HepG2 (cell line): ENCODE results near the gene MAGED2. TPM values are rescaled to one million over a fixed set of nuclear protein-coding genes. Genes with fewer than 3 reads are reported as not detected.
"Not testable (repeated sequence)": the region's sequence is repeated elsewhere in the genome, so short reads cannot be mapped to it uniquely, and the experiment has no call there.

ENCODE experiments used
- ATAC-seq: fragments of 200-7000 bp; cut with Tn5 transposase; 3 replicates; pipeline ENCODE4 v1.9.1; 2020; ENCODE audit warnings: mild to moderate bottlenecking, moderate library complexity
- BruUV-seq: library from RNA; stranded (reverse); fragments of 400-500 nt; replicated peaks from 2 replicates; lab custom pipeline; 2021; lab: Mats Ljungman, UMichigan
- CTCF ChIA-PET: fragments of 300-600 bp; formaldehyde crosslinking; extraction: SDS; loops from one replicate; lab custom pipeline; 2021; ENCODE audit warnings: low total read pairs, inconsistent platforms, low intra/inter-chr PET ratio; lab: Yijun Ruan, JAX
- POLR2A ChIA-PET: fragments of 350-600 bp; sonication (Branson Sonifier 250); formaldehyde crosslinking; loops from one replicate; lab custom pipeline; 2020; ENCODE audit warnings: antibody characterized with exemption, inconsistent platforms; lab: Yijun Ruan, JAX
- DNase-seq: peaks from one replicate; pipeline ENCODE4 v3.0.0-alpha.2; 2015; ENCODE audit warnings: low spot score
- FAIRE-seq: peaks from 3 replicates; lab custom pipeline; 2011; peaks lifted over from hg19 to GRCh38; lab: Jason Lieb, UNC
- H2AFZ ChIP-seq: one replicate; pipeline ENCODE4 v1.6.1; 2011; ENCODE audit warnings: low read length, inconsistent platforms
- H3K27ac ChIP-seq: fragments of 300-600 bp; 3 replicates; pipeline ENCODE4 v1.8.0; 2011; ENCODE audit warnings: mixed run types, mild to moderate bottlenecking, mixed read lengths, low read length, inconsistent platforms; ENCODE audit not compliant: insufficient read depth; ENCODE audit errors: extremely low read length
- H3K27me3 ChIP-seq, 2 experiments: fragments of 200-600 bp in 1 of 2; 2 replicates in 1 of 2; 3 replicates in 1 of 2; pipeline versions ENCODE4 v1.6.0 to v1.8.0; 2011; ENCODE audit warnings: low read length in 2 of 2, mild to moderate bottlenecking in 2 of 2, moderate library complexity in 2 of 2, inconsistent platforms in 1 of 2; ENCODE audit not compliant: insufficient read depth in 2 of 2, control insufficient read depth in 1 of 2
- H3K36me3 ChIP-seq, 2 experiments: fragments of 200-600 bp in 1 of 2; replicated peaks in 1 of 2; 2 replicates in 1 of 2; 3 replicates in 1 of 2; pipeline versions ENCODE4 v1.5.1 to v1.8.0; 2011; ENCODE audit warnings: low read length in 2 of 2, inconsistent platforms in 1 of 2; ENCODE audit not compliant: insufficient read depth in 2 of 2, control insufficient read depth in 1 of 2
- H3K4me1 ChIP-seq: 2 replicates; pipeline ENCODE4 v1.5.1; 2012; ENCODE audit warnings: low read length, inconsistent platforms; ENCODE audit not compliant: insufficient read depth
- H3K4me2 ChIP-seq: 2 replicates; pipeline ENCODE4 v1.6.0; 2011; ENCODE audit warnings: low read depth, low read length, inconsistent platforms
- H3K4me3 ChIP-seq, 3 experiments: fragments of 200-600 bp in 1 of 3; sonication (generic), shearing (Covaris generic) in 1 of 3; replicated peaks in 1 of 3; 2 replicates each; pipeline ENCODE4 v1.5.1; 2011 to 2016; ENCODE audit warnings: low read length in 3 of 3, inconsistent platforms in 2 of 3, low read depth in 2 of 3, mild to moderate bottlenecking in 2 of 3, control low read depth in 1 of 3, mixed read lengths in 1 of 3; ENCODE audit not compliant: insufficient read depth in 1 of 3
- H3K79me2 ChIP-seq: one replicate; pipeline ENCODE4 v1.6.1; 2011; ENCODE audit warnings: low read length, inconsistent platforms; ENCODE audit not compliant: insufficient read depth
- H3K9ac ChIP-seq: 2 replicates; pipeline ENCODE4 v1.6.0; 2011; ENCODE audit warnings: mild to moderate bottlenecking, low read depth, low read length, inconsistent platforms; ENCODE audit not compliant: insufficient read depth
- H3K9me3 ChIP-seq: 2 replicates; pipeline ENCODE4 v1.5.1; 2012; ENCODE audit warnings: mild to moderate bottlenecking, low read length
- H4K20me1 ChIP-seq: 2 replicates; pipeline ENCODE4 v1.6.0; 2011; ENCODE audit warnings: inconsistent platforms, mild to moderate bottlenecking, low read length, moderate library complexity; ENCODE audit not compliant: insufficient read depth
- ATRX ChIP-seq: sonication (generic); formaldehyde crosslinking; IDR thresholded peaks from 2 replicates; pipeline ENCODE4 v1.4.0; 2020; ENCODE audit warnings: missing genetic modification reagents, borderline replicate concordance
- CREM ChIP-seq, 2 experiments: sonication (generic) in 1 of 2; formaldehyde crosslinking in 1 of 2; IDR thresholded peaks; 2 replicates each; pipeline versions ENCODE4 v1.4.0 to v1.6.1; 2016 to 2020; ENCODE audit warnings: antibody characterized with exemption in 1 of 2, mild to moderate bottlenecking in 1 of 2, missing genetic modification reagents in 1 of 2
- DNMT1 ChIP-seq: sonication (generic); formaldehyde crosslinking; IDR thresholded peaks from 2 replicates; pipeline ENCODE4 v1.5.1; 2020; ENCODE audit warnings: mild to moderate bottlenecking, missing genetic modification reagents
- EHMT2 ChIP-seq: fragments of 200-600 bp; sonication (generic); IDR thresholded peaks from 2 replicates; pipeline ENCODE4 v1.7.0; 2017; ENCODE audit warnings: antibody characterized with exemption, low read depth, low read length, borderline replicate concordance
- MXI1 ChIP-seq: IDR thresholded peaks from 3 replicates; pipeline ENCODE4 v1.6.1; 2012; ENCODE audit warnings: low read depth, low read length, inconsistent platforms, borderline replicate concordance
- TGIF2 ChIP-seq: IDR thresholded peaks from 2 replicates; pipeline ENCODE4 v1.6.1; 2016; ENCODE audit warnings: control low read depth, missing compliant biosample characterization
- ZBTB25 ChIP-seq: IDR thresholded peaks from 2 replicates; pipeline ENCODE4 v1.6.1; 2018; ENCODE audit warnings: missing genetic modification reagents
- ZFP1 ChIP-seq: IDR thresholded peaks from 2 replicates; pipeline ENCODE4 v1.6.1; 2016
- ZNF251 ChIP-seq: sonication (generic); formaldehyde crosslinking; IDR thresholded peaks from 2 replicates; pipeline ENCODE4 v1.9.0; 2021; ENCODE audit warnings: mild to moderate bottlenecking, missing genetic modification reagents
- ZSCAN30 ChIP-seq: sonication (generic); formaldehyde crosslinking; IDR thresholded peaks from 2 replicates; pipeline ENCODE4 v1.5.0; 2020; ENCODE audit warnings: mild to moderate bottlenecking, missing genetic modification reagents
- WGBS: methylation state at CpG from one replicate; pipeline ENCODE4 v1.1.6; 2017; ENCODE audit warnings: low lambda C conversion rate; 5-methylcytosine and 5-hydroxymethylcytosine counted together
- in situ Hi-C: cut with HindIII; loops from 2 replicates; pipeline ENCODE4 v1.10.0; 2017; ENCODE audit warnings: low pct_unique_long_range_greater_than_20kb; ENCODE audit not compliant: extremely low pct_ligation_motif_present
- intact Hi-C: fragments of 100-400 bp; cut with micrococcal nuclease; formaldehyde crosslinking; loops from one replicate; pipeline ENCODE4 v1.10.0; 2022; ENCODE audit not compliant: unreplicated experiment
- polyA plus RNA-seq, 8 experiments: library from polyadenylated mRNA; depleted of rRNA in 3 of 8; stranded (reverse) in 7 of 8; unstranded in 1 of 8; fragments of >200 nt; fragmentation: Illumina TruSeq in 4 of 8; extraction: Trizol in 4 of 8; gene quantifications; 2 replicates each; pipeline versions ENCODE4 v1.2.1 to v1.2.3, GENCODE V29; 2011 to 2016; ENCODE audit warnings: low read depth in 4 of 8, missing spikeins in 1 of 8, mixed read lengths in 1 of 8; ENCODE audit not compliant: insufficient read depth in 1 of 8
- total RNA-seq, 5 experiments: library from RNA; depleted of rRNA; stranded (reverse); fragments of >200 nt; fragmentation: Illumina TruSeq; extraction: Trizol; gene quantifications; 2 replicates each; pipeline ENCODE4 v1.2.3, GENCODE V29; 2016; ENCODE audit warnings: low read depth in 1 of 5

MAGED2 gene
- total and polyA plus RNA-seq, 2 of the 13 experiments (the other 11 are each of a cell fraction or from before 2014, with no cell fraction given), result 142 to 153 TPM

- 26% methylated on average over 4 of the region's 4 CpGs for WGBS
- Histone ChIP-seq H3K27me3 (no peaks in the 10 kb centered on the region), H4K20me1 (no peaks in the 10 kb centered on the region), H3K36me3 (no peaks in the 10 kb centered on the region), H3K9me3 (no peaks in the 10 kb centered on the region), H3K79me2 (no peaks in the 10 kb centered on the region), H3K4me1 (no peaks in the 10 kb centered on the region), H3K4me3 (no peak overlapping the region), H3K9ac (no peak overlapping the region), H3K4me2 (no peak overlapping the region), H3K27ac (no peak overlapping the region), H2AFZ (no peak overlapping the region)
- BruUV-seq, result no TSS peak
- POLR2A ChIA-PET, result no interaction called here
- ATAC-seq (no peak), DNase-seq (no peak), FAIRE-seq (no peak)
- in situ Hi-C loops, result no loop called here
- TF ChIP-seq EHMT2 (no peak), MXI1 (no peak), ZNF251 (no peak), ZBTB25 (CRISPR knock-in tag) (no peak)
- intact Hi-C loops, result loop anchor here (5.0 kb wide), 1 partner anchor 231 kb away; no protein-coding TSS in a partner anchor
- CTCF ChIA-PET, result interaction anchor here (1.8 kb wide), 1 partner anchor 231 kb away, joined by 6 read pairs; no protein-coding TSS in a partner anchor
Observed at GRCh38 chrX:54826598-54826997, 19.1 kb downstream of the MAGED2 start.

GRCh38 chrX:54838583-54838982 is 31.0 kb downstream of the MAGED2 start:
- TF ChIP-seq CREM (IDR thresholded peaks at IDR 0.05) (no peak), CREM (CRISPR knock-in tag; IDR thresholded peaks at IDR 0.05) (no peak), DNMT1 (CRISPR knock-in tag) (no peak), ZFP1 (no peak), TGIF2 (CRISPR knock-in tag) (no peak), ATRX (CRISPR knock-in tag) (no peak), ZSCAN30 (CRISPR knock-in tag) (no peak)
- WGBS, result no CpG with 5 or more reads among the region's 3 CpGs
- intact Hi-C loops, result no loop called here
- Histone ChIP-seq H3K4me1 (no peaks in the 10 kb centered on the region), H3K79me2 (no peaks in the 10 kb centered on the region), H3K27ac (no peak overlapping the region), H3K27me3 (no peaks in the 10 kb centered on the region), H3K36me3 (no peaks in the 10 kb centered on the region), H2AFZ (no peak overlapping the region), H4K20me1 (no peaks in the 10 kb centered on the region), H3K9me3 (no peaks in the 10 kb centered on the region), H3K4me3 (no peak overlapping the region), H3K9ac (no peak overlapping the region), H3K4me2 (no peak overlapping the region)
- no peak for DNase-seq
- in situ Hi-C loops, result no loop called here
- BruUV-seq, result no TSS peak
- FAIRE-seq, result no peak
- ATAC-seq, result no peak
- ChIA-PET CTCF (no interaction called here), POLR2A (no interaction called here)

GRCh38 chrX:54841184-54841874 is 33.8 kb downstream of the MAGED2 start:
- ATAC-seq, H3K79me2 ChIP-seq, intact Hi-C loops, H3K4me3 ChIP-seq, H3K9ac ChIP-seq, H3K27me3 ChIP-seq, H2AFZ ChIP-seq, H3K4me2 ChIP-seq, DNase-seq, H4K20me1 ChIP-seq, H3K36me3 ChIP-seq, CTCF ChIA-PET, H3K27ac ChIP-seq, FAIRE-seq, BruUV-seq, H3K4me1 ChIP-seq, H3K9me3 ChIP-seq, POLR2A ChIA-PET, in situ Hi-C loops: not testable (repeated sequence)
- 0% methylated on average over 1 of the region's 3 CpGs for WGBS
